ENCODE results near the gene NOS1AP.
"Not testable (repeated sequence)": the region's sequence is repeated elsewhere in the genome, so short reads cannot be mapped to it uniquely, and the experiment has no call there.

The NOS1AP gene

DNA sequence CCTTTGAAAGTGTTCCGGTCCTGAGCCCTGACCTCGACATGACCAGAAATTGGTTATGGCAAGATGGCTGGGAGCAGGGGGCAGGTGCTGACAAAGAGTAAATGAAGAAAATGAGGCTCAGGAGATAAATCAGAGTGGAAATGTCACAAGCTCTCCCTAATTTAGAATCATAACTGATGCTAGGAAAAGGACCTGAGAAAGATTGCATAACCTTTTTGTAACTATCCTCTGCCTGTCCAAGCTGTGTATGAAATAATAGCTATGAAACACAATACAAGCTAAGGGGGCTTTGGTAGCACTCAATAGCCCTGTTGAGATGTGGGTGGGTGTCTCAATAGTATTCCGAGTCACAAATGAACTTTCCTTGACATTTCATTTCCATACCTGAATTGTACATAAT, 12.9 kb upstream of the NOS1AP start:
- DNase-seq (ENCODE audit: low read depth in 1 of 2, low spot score in 1 of 2): no peak

DNA sequence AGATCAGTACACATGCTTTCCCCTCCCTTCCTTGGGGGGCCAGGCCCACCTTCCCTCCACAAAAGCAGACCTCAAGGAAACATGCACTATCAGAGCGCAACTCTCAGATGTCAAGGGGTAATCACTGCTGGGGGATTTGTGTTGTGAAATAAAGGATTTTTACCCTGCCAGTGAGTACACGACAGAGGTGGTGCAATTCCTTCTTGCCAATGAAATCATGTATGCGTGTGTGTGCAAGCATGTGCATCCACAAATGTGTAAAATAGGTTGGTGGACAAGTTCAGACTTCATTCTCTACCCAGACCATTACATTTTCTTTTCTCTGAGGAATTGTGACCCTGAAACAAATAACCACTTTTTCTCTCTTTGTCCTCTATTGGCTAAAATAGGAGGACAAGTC, 9.8 kb upstream of the NOS1AP start:
- no peak for DNase-seq (ENCODE audit: low read depth in 1 of 2, low spot score in 1 of 2)

DNA sequence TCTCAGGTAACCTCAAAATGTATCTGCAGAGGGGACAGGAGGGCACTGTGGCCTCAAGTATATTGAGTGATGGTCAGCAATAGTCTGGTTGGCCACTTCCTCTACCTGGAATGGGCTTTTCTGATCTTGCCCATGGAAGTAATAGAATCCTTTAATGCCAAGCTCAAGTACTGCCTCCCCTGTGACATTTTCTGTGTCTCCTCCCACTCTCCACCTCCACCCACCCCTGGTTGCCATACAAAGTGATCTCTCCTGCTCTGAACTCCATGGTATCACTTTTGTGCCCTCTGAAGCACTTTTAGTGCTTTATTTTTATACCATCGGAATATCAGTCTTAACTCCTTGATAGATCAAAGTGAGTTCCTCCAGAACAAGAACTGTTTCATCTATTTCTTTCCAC, 9.2 kb upstream of the NOS1AP start:
- DNase-seq (ENCODE audit: low read depth in 1 of 2, low spot score in 1 of 2): no peak

DNA sequence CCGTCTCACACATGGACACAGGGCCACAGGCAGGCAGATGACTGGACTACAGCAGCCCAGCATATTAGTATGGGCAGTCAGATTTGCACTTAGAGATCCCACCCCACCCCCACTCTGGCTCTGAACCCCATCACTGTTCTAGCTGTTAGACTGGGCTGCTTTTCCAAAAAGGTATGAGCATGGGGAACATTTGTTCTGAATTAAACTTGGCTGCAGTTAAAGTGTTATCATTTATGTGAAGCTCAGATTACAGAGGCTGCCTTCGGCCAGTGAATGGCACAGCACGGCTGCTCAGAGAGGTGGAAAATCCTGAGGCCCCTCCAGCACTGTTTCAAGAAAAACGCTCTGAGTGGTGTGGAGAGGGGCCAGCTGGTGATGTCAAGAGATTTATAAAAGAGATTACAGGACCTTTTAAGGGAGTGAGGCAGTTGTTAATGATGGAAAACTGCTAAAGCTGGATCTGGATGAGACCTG, 6.9 kb upstream of the NOS1AP start:
- DNase-seq (ENCODE audit: low read depth in 1 of 2, low spot score in 1 of 2): no peak

DNA sequence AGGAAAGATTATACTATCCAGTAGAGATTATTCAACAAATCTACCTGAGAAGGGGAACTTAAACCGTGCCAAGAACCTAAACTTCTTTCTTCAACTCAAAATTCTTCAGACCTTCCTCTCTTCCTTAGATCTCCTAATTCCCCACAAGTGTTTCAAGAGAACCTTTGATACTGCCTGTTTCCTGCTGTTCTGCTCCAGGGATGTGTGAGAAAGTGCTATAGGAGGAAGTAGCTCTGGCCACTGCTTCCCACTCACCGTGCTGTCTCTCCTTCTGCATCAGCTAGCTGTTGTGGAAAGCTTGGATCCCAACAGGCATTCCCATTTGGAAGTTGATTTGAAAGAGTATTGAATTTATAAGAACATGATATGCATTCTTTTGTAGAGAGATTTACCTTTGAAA, 4.5 kb upstream of the NOS1AP start:
- DNase-seq (ENCODE audit: low read depth in 1 of 2, low spot score in 1 of 2): no peak

DNA sequence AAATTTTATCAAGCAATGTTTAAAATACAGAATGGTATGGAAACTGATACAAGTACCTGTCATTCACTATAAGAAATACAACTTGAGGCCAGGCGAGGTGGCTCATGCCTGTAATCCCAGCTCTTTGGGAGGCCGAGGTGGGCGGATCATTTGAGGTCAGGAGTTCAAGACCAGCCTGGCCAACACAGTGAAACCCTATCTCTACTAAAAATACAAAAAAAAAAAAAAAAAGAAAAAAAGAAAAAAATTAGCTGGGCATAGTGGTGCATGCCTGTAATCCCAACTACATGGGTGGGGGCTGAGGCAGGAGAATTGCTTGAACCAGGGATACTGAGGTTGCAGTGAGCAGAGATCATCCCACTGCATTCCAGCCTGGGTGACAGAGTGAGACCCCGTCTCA, 2.7 kb upstream of the NOS1AP start:
- DNase-seq (ENCODE audit: low read depth in 1 of 2, low spot score in 1 of 2): not testable (repeated sequence)

DNA sequence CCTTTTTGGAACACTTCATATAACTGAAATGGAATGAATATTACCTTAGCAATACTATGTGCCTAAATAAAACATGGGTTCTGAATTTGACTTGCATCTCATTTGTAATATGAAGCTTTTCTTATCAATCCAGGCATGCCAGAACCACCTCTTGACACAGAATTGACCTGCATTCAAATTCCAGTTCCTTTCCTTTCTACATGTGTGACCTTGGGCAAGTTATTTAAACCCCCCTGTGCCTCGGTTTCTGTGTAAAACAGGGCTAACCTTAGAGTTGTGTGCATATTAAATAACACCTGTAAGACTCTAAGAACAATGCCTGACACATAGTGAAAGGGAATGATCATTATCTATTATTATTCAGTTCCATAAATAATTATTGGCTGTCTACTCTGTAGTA, 2.0 kb upstream of the NOS1AP start:
- no peak for DNase-seq (ENCODE audit: low read depth in 1 of 2, low spot score in 1 of 2)

DNA sequence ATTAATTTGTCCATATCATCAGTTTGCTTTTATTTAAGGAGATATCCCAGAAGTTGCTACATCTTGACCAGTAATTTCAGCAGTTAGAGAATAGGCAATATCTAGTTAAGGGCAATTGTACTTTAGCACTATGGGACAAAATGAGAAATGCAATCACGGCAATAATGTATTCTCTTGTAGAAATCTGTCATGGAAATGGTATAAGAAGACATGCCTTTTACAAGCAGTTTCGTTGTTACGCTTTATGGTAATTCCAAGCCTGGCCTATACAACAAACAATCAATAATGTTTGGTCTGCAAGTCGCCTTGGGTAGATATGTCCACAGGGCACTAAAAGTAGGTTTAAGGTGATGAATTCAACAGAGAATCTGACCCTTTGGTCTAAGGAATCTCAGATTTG, 1.2 kb upstream of the NOS1AP start:
- no peak for DNase-seq (ENCODE audit: low read depth in 1 of 2, low spot score in 1 of 2)

DNA sequence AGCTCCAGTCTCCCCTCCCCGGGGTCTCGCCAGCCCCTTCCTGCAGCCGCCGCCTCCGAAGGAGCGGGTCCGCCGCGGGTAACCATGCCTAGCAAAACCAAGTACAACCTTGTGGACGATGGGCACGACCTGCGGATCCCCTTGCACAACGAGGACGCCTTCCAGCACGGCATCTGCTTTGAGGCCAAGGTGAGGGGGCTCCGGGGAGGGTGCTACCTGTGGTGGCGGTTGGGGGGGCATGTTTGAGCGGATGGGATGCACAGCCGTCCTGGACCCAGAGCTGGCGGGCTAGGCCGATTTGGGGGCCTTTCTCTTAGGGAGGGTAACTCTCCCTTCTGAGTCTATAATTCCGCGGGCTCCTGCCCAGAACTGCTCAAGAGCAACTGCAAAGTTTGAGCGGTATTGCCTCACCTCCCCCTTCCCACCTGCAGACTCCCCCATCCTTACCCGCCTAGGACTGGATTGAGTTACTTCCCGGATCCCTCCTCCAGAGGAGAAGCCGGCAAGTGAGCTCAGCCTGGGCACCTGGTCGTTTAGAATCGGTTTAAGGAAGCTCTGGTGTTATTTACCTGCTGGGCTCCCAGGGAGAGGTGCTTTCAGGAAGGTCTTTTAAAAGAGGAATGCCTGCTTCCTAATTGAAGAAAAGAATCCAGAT, 730 bp downstream of the NOS1AP start:
- DNase-seq (ENCODE audit: low read depth in 1 of 2, low spot score in 1 of 2): no peak

DNA sequence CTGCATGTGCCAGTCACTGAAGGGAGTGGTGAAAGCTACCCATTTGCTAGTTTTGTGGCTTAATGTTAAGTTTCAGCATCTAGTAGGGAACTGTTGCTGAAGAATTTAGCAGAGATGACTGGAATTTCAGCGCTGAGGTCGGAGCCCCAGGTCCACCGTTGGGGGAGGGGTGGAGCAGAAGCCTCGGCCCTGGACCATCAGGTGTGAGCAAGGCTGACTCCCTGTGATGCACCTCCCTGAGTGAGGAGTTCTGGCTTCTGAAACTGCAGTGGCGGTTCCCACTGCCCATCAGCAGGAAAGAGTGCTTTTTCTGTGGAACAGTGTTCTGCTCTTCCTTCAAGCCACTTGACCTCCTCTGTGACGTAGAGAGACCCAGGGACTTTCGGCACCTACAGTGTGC, 1.3 kb downstream of the NOS1AP start:
- no peak for DNase-seq (ENCODE audit: low read depth in 1 of 2, low spot score in 1 of 2)

DNA sequence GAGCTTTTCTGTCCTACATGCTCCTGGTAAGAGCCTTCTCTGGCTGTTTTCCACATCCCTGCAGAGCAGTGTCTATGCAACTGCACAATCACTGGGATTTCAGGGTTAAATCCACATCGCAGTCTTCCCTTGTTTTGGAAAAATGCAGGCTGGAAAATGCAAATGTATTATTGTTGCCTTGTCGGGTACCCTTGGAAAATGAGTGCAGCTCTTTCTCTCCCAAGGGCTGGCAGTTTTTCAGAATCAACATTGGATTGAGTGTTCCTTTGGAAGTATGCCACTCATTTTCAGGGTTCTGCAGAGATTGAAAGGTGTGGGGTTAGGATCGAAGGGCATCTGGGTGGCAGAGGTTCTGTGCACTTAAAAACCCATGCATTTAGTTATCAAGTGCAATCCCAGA, 3.2 kb downstream of the NOS1AP start:
- no peak for DNase-seq (ENCODE audit: low read depth in 1 of 2, low spot score in 1 of 2)

DNA sequence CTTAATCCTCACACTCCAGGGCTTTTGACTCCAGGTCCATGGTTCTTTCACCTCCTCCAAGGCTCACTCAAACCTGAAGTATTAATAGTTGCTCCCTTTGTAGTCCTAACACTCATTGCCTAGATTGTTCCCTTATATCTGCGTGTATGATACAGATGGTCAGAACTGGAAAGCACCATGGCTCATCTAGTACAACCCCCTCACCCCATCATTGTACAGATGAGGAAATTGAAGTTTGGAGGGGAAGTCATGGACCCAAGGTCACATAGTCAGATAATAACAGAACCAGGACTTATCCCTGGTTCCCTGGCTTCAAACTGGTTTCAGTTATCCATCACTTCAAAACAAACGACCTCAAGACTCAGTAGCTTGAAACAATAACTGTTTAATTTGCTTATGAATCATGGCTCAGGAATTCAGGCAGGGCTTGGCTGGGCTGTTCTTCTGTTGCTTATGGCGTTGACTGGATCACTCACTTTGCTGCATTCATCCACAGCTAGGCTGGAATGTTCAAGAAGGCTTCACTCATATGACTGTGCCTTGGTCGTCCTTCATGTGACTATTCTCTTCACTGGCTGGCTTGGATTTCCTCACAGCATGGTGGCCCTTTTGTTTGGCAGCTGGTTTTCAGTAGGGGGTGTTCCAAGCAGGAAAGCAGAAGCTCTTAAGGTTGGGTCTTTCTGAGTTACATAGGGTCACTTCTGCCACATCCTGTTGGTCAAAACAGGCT, 5.0 kb downstream of the NOS1AP start:
- DNase-seq (ENCODE audit: low read depth in 1 of 2, low spot score in 1 of 2): no peak

DNA sequence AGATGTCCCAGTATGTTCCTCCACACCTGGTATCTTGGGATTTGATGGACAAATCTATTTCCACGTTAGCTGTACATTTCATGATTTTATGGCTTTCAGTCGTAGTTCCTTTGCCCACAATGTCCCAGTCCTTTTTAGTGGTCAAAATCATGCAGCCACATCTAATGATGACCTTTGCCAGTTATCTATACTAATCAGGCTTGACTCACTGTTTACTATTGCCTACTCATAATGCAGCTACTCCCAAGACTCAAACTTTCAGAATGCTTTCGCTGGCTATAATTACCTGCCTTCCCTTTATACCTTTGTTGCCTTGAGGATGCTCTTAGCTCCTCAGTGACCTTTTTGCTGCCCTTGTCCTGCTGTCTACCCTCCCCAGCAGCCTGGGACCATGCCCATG, 6.4 kb downstream of the NOS1AP start:
- DNase-seq (ENCODE audit: low read depth in 1 of 2, low spot score in 1 of 2): no peak

DNA sequence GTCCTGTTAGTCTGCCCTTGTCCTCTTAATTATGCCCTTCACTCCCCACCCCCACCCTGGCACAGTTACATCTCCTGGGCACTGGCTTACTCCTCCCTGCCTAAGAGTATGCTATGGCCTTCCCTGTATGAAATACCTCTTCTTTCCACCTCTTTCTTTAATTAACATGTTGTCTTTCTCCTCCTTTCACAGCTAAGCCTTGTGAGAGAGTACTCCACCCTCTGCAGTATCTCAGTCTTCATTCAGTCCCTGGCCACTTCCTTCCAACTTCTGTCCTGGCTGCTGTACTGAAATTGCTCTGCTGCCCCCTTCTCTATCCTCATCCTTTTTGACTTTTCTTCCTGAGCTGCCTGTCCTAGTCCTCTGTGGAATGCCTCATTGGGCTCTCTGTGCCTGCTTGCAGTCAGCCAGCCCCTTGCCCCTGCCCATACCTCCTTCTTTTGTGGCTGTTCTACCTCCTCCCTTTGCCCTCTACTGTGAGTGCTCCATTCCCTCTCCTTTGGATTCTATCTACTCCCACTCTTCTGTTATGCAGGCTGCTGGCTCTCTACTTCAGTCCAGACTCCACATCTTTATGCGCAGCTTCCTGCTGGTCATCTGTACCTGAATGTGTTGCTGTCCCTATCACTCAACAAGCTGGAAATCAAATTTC, 8.3 kb downstream of the NOS1AP start:
- no peak for DNase-seq (ENCODE audit: low read depth in 1 of 2, low spot score in 1 of 2)

DNA sequence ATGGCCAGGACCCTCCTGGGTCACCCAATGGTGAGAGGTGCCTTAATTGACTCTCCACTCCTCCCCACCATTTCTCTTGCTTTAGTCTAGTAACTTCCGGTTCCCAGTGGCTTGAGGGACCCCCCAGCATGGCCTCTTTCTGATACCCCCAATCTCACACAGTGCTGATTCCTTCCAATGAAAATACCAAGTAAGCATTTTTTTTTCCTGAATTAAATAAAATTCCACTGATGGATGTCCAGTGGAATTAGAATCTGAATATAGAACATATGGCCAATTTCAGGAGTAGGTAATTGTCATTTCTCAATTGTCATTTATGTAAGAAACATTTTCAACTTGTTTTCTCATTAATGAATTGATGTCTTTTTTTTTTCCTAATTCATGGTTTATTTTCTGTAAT, 9.5 kb downstream of the NOS1AP start:
- DNase-seq (ENCODE audit: low read depth in 1 of 2, low spot score in 1 of 2): no peak

DNA sequence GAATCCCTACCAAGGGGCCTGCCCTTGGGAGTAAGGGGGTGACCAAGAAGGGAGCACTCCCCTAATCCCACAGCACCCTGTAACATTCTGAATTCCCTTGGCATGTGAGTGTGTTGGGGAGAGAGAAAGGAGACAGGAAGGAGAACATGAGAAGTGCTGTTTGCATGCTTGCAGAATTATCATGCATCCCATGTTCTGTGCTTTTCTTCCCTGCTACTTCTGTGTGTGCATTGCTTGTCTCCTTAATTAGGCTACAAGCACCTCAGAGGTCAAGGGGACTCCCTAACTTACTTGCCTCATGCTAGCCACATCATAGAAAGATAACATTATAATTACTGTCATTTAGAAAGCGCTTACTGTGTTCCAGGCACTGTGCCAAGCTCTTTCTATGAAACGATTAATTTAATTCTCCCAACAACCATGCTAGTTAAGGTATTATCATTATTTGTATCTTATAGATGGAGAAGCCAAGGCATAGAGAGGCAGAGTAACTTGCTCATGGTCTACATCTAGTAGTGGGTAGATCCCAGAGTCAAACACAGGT, 11.1 kb downstream of the NOS1AP start:
- no peak for DNase-seq (ENCODE audit: low read depth in 1 of 2, low spot score in 1 of 2)

DNA sequence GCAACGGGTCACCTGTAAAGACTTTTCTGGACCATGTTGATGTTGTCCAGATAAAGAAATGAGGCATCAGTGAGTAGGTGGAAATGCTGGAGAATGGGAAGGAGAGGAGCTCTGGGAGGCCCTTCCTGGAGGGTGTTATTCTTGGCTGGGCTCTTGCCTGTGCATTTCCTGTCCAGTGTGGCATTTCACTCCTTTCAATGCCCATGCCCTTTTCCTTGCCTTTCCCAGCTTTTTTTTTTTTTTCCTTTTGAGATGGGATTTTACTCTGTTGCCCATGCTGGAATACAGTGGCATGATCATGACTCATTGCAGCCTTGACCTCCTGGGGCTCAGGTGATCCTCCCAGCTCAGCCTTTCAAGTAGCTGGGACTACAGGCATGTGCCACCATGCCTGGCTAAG, 11.8 kb downstream of the NOS1AP start:
- DNase-seq (ENCODE audit: low read depth in 1 of 2, low spot score in 1 of 2): no peak

DNA sequence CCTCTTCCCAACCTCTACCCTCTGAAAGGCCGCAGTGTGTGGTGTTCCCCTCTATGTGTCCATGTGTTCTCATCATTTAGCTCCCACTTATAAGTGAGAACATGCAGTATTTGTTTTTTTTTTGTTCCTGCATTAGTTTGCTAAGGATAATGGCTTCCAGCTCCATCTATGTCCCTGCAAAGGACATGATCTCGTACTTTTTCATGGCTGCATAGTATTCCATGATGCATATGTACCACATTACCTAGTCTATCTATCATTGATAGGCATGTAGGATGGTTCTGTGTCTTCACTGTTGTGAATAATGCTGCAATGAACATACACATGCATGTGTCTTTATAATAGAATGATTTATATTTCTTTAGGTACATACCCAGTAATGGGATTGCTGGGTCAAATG, 12.6 kb downstream of the NOS1AP start:
- DNase-seq (ENCODE audit: low read depth in 1 of 2, low spot score in 1 of 2): not testable (repeated sequence)

DNA sequence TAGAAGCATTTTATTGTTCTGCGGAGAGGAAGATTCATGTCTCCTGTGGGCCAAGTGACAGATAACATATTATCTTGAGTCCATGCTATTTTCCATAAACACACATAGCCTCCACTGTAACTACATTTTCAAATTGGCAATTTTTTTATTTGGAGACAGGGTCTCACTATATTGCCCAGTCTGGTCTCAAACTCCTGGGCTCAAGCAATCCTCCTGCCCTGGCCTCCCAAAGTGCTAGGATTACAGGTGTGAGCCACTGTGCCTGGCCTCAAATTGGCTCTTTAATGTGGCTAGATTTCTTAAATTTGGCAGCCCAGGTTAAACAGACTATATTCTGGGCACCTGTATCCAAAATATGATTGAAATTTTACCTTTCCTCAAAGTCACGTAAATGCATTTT, 13.8 kb downstream of the NOS1AP start:
- DNase-seq (ENCODE audit: low read depth in 1 of 2, low spot score in 1 of 2): no peak

DNA sequence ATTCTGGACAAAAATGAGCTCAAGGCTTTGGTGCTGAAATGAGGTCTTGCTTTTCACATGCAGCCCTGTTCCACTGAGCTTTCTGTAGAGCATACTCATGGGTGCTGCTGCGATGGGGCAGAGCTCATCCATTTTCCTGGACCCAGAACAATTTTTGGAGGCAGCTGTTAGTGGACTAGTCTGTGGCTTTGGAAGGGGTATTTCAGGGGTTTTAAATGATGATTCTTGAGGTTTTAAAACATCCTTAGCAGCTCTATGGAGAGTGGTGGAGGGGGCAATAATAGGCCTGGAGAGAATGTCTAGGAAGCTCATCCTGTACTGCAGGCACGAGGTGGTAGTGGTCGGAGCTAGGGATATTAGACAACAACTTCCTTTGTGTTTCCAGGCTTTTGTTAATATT, 16.5 kb downstream of the NOS1AP start:
- DNase-seq (ENCODE audit: low read depth in 1 of 2, low spot score in 1 of 2): no peak

DNA sequence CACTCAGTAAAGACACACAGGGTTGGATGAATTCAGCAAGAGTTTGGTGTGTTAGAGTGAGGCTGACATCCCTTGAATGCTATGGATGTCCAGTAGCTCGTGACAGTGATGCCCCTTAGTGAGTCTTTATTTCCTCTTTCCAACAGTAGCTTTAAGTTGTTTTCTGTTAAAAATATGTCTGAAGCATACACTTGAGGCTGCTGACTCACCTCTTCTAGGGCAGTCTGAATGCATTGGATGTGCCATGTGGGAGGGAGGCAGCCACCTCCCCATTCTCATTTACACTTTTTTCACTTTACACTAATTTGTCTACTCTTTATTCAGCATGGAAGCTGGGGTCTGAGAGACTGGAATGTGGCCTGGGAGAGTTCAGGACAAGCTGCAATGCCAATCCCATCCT, 17.6 kb downstream of the NOS1AP start:
- DNase-seq (ENCODE audit: low read depth in 1 of 2, low spot score in 1 of 2): no peak

DNA sequence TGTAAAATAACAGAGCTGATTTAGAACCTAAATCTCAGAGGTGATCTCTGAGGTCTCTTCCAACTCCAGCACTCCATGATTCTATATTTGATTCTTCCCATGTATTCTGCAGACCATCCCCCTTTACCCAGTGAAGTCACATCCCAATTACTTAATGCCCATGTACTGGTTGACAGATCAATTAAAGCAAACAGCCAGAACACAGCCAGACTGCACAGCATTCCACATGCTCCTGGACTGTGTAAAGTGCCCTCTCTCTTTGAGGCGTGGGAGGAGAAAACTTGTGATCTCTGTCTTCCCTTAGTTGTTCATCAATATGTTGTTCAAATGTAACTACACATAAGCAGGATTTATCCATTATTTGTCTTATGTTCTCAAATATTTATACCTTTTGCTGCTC, 18.1 kb downstream of the NOS1AP start:
- DNase-seq (ENCODE audit: low read depth in 1 of 2, low spot score in 1 of 2): no peak
